T-helper 22 cell (primary cell): ENCODE measurements around the gene PTPRT.

ENCODE experiments used
- DNase-seq: peaks from one replicate; pipeline ENCODE4 v3.0.0-alpha.2; 2020; ENCODE audit warnings: low read depth

The PTPRT gene

DNA sequence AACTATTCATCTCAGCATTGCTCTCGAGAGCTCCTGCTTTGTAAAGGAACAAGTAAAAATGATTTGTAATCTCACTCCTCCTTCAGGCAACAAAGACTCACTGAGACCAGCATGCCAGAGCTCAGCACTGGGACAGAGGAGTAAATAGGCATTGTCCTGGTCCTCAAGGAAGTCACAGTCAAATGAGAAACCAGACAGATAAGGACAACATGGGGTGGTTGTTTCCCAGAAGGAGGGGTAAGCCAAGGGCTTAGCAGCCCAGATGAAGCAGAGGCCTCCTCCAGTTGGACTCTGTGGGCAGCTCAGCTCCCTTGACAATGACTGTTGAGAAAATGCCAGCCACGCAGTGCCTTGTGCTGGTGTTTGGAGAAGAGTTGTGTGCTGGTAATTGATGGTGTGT lies 1145.8 kb downstream of the PTPRT start:
- no peak for DNase-seq

DNA sequence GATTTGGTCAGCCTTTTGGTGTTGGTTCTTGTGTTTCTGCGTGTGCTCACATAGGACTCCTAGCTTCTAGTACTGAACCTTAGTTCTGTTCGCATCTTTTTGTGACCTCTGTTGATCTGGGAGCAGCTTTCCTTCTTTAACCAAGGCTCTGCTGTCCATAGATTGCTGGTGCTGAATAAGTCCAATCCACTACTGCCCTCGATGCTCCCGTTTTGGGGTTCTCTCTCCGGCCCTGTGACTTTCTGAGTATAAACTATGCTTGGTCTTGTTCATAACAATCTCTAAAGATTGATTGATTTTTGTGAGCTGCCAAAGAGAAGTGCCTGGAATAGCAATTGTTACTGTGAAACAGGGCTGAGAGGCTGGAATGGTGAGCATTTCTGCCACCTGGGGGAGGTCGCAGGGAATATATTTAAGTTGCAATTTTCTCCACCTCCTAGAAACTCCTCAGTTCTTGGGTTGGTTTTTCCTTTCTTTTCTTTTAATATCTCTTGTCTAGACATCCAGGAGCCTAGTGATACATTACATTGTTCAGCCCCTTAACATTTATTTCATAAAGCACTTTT lies 1148.6 kb downstream of the PTPRT start:
- no peak for DNase-seq

DNA sequence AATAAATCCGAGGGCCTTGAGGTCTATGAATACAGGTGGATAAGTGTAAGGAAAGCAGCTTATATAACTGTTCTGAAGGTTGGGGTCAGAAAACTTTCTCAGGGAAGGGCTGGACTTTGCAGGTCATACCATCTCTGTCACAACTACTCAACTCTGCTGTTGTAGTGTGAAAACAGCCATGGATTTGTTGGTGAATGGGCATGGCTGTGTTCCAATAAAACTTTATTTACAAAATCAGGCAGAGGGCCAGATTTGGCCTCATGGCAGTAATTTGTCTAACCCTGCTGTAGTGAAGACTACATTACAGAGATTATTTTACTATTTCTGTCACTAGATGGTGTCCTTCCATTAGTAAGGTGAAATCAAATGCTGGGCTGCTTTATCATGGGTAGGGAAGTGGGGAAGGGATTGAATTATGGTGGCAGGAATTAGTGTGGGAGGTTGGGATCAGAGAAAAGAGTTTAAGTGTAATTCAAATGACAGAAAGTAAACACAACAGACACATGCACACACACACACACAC lies 1161.9 kb downstream of the PTPRT start:
- DNase-seq = no peak

DNA sequence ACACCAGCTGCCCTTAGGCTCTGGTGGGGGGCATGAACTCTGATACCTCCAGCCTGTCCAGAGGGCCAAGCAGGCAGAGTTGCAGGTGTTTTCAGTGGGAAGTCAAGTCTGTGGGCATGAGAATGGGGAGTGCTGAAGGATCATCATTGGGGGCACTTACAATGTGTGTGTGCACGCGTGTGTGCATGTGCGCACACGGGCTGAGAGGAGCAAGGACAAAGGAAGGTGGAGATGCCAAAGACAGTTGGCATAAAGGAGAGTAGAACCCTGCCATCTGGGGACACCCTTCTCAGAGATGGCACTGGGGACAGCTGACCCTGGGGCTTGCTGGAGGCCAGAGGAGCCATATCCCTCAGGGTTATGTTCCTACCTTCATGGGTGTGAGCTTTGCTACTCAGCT lies 1163.1 kb downstream of the PTPRT start:
- DNase-seq = no peak

DNA sequence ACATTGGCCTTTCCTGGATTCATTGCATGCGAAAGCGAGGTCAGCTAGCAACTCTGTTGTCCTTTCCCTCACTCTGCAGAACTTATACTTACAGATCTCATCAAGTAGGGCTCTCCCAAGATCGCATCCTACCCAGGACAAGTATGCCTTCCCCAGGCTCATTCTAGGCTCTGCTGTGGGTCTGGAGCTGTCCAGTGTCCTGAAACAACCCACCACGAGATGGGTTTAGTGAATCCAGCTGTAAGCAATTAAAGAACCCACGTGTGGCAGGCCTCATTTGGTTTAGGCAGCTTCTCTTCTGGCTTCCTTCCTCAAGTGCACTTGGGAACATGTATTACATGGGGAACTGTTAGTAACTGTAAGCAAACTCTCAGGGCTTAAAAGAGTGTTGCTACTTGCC lies 1165.1 kb downstream of the PTPRT start:
- DNase-seq = no peak
